H9 (cell line): ENCODE measurements around the gene MRPL48. TPM values are rescaled to one million over a fixed set of nuclear protein-coding genes. Genes with fewer than 3 reads are reported as not detected.

Experiments used
- DNase-seq: peaks from one replicate; pipeline ENCODE4 v3.0.0-alpha.2; 2017
- H2AFZ ChIP-seq: one replicate; pipeline ENCODE4 v1.6.1; 2013; ENCODE audit warnings: mild to moderate bottlenecking, low read length, control low read depth, moderate library complexity
- H2AK5ac ChIP-seq: 2 replicates; pipeline ENCODE4 v1.6.1; 2013; ENCODE audit warnings: low read length, control low read depth, mixed read lengths; ENCODE audit not compliant: insufficient read length
- H2BK120ac ChIP-seq: one replicate; pipeline ENCODE4 v1.6.1; 2013; ENCODE audit warnings: low read depth, mild to moderate bottlenecking, low read length, control low read depth, inconsistent platforms; ENCODE audit not compliant: poor library complexity, severe bottlenecking
- H2BK12ac ChIP-seq: 2 replicates; pipeline ENCODE4 v1.6.1; 2013; ENCODE audit warnings: low read length, control low read depth, mixed read lengths, low read depth; ENCODE audit not compliant: insufficient read length
- H2BK15ac ChIP-seq: 2 replicates; pipeline ENCODE4 v1.6.1; 2013; ENCODE audit warnings: low read depth, low read length, control low read depth
- H2BK20ac ChIP-seq: one replicate; pipeline ENCODE4 v1.6.1; 2013; ENCODE audit warnings: low read depth, mild to moderate bottlenecking, low read length, control low read depth, inconsistent platforms; ENCODE audit not compliant: poor library complexity, severe bottlenecking
- H2BK5ac ChIP-seq: 2 replicates; pipeline ENCODE4 v1.6.1; 2013; ENCODE audit warnings: low read length, control low read depth, mixed read lengths; ENCODE audit not compliant: insufficient read length
- H3K14ac ChIP-seq: 2 replicates; pipeline ENCODE4 v1.6.1; 2013; ENCODE audit warnings: low read length, control low read depth; ENCODE audit not compliant: insufficient read depth
- H3K18ac ChIP-seq: 2 replicates; pipeline ENCODE4 v1.6.1; 2013; ENCODE audit warnings: low read depth, mild to moderate bottlenecking, mixed read lengths, low read length, control low read depth; ENCODE audit not compliant: insufficient read length
- H3K23ac ChIP-seq: 2 replicates; pipeline ENCODE4 v1.6.1; 2013; ENCODE audit warnings: low read length, control low read depth, mixed read lengths, low read depth; ENCODE audit not compliant: insufficient read length
- H3K23me2 ChIP-seq: 2 replicates; pipeline ENCODE4 v1.6.1; 2013; ENCODE audit warnings: low read depth, mild to moderate bottlenecking, mixed read lengths, low read length, control low read depth; ENCODE audit not compliant: insufficient read length, poor library complexity, severe bottlenecking
- H3K27ac ChIP-seq: 2 replicates; pipeline ENCODE4 v1.5.1; 2013; ENCODE audit warnings: low read length, control low read depth, mixed read lengths, low read depth; ENCODE audit not compliant: insufficient read length
- H3K27me3 ChIP-seq: 2 replicates; pipeline ENCODE4 v1.6.1; 2013; ENCODE audit warnings: low read length, control low read depth, inconsistent platforms; ENCODE audit not compliant: insufficient read depth
- H3K4ac ChIP-seq: 2 replicates; pipeline ENCODE4 v1.6.1; 2013; ENCODE audit warnings: low read depth, mild to moderate bottlenecking, control low read depth, inconsistent platforms, low read length, moderate library complexity
- H3K4me1 ChIP-seq: 2 replicates; pipeline ENCODE4 v1.6.1; 2013; ENCODE audit warnings: low read length, control low read depth, inconsistent platforms; ENCODE audit not compliant: insufficient read depth
- H3K4me2 ChIP-seq: 2 replicates; pipeline ENCODE4 v1.6.1; 2013; ENCODE audit warnings: low read length, control low read depth, mixed read lengths; ENCODE audit not compliant: insufficient read length, insufficient read depth
- H3K56ac ChIP-seq: 2 replicates; pipeline ENCODE4 v1.6.1; 2013; ENCODE audit warnings: low read depth, mild to moderate bottlenecking, mixed read lengths, low read length, control low read depth; ENCODE audit not compliant: insufficient read length
- H3K79me1 ChIP-seq: 2 replicates; pipeline ENCODE4 v1.6.1; 2013; ENCODE audit warnings: low read depth, mild to moderate bottlenecking, moderate library complexity, low read length, control low read depth, inconsistent platforms; ENCODE audit not compliant: insufficient read depth, poor library complexity, severe bottlenecking
- H3K79me2 ChIP-seq: 2 replicates; pipeline ENCODE4 v1.6.1; 2013; ENCODE audit warnings: low read length, control low read depth, inconsistent platforms; ENCODE audit not compliant: insufficient read depth
- H3K9ac ChIP-seq: 2 replicates; pipeline ENCODE4 v1.6.1; 2013; ENCODE audit warnings: low read length, control low read depth, mixed read lengths; ENCODE audit not compliant: insufficient read length; ENCODE audit errors: extremely low read depth
- H3K9me3 ChIP-seq: one replicate; pipeline ENCODE4 v1.6.1; 2013; ENCODE audit warnings: low read depth, low read length, inconsistent platforms; ENCODE audit not compliant: control insufficient read depth
- H3T11ph ChIP-seq: one replicate; pipeline ENCODE4 v1.6.1; 2013; ENCODE audit warnings: mild to moderate bottlenecking, low read length, control low read depth, inconsistent platforms
- H4K20me1 ChIP-seq: one replicate; pipeline ENCODE4 v1.6.1; 2013; ENCODE audit not compliant: control insufficient read depth, insufficient read length, insufficient read depth
- H4K5ac ChIP-seq: 2 replicates; pipeline ENCODE4 v1.6.1; 2013; ENCODE audit warnings: low read depth, mild to moderate bottlenecking, mixed read lengths, low read length, control low read depth; ENCODE audit not compliant: insufficient read length
- H4K8ac ChIP-seq: replicated peaks from 2 replicates; pipeline ENCODE4 v1.6.1; 2013; ENCODE audit warnings: low read length, control low read depth, mixed read lengths, low read depth; ENCODE audit not compliant: insufficient read length
- H4K91ac ChIP-seq: 2 replicates; pipeline ENCODE4 v1.6.1; 2013; ENCODE audit warnings: low read depth, mild to moderate bottlenecking, moderate library complexity, mixed read lengths, low read length, control low read depth; ENCODE audit not compliant: insufficient read length
- H3K27ac Mint-ChIP-seq, 3 experiments: 2 replicates in 2 of 3; 3 replicates in 1 of 3; pipeline ENCODE4 v1.8.0; 2020 to 2021; ENCODE audit warnings: mixed read lengths in 3 of 3, mild to moderate bottlenecking in 1 of 3, moderate library complexity in 1 of 3
- H3K27me3 Mint-ChIP-seq: 2 replicates; pipeline ENCODE4 v1.8.0; 2021; ENCODE audit warnings: low read depth, mild to moderate bottlenecking, moderate library complexity, mixed read lengths
- H3K36me3 Mint-ChIP-seq, 3 experiments: 2 replicates in 2 of 3; 3 replicates in 1 of 3; pipeline ENCODE4 v1.8.0; 2020 to 2021; ENCODE audit warnings: low read depth in 3 of 3, mixed read lengths in 3 of 3; ENCODE audit not compliant: insufficient read depth in 1 of 3
- H3K4me1 Mint-ChIP-seq, 2 experiments: 2 replicates each; pipeline ENCODE4 v1.8.0; 2020; ENCODE audit warnings: mixed read lengths in 2 of 2
- H3K4me3 Mint-ChIP-seq, 2 experiments: 2 replicates in 1 of 2; 3 replicates in 1 of 2; pipeline ENCODE4 v1.8.0; 2020 to 2021; ENCODE audit warnings: mild to moderate bottlenecking in 2 of 2, mixed read lengths in 2 of 2, moderate library complexity in 1 of 2
- H3K9me3 Mint-ChIP-seq, 2 experiments: 2 replicates in 1 of 2; 3 replicates in 1 of 2; pipeline ENCODE4 v1.8.0; 2020; ENCODE audit warnings: mild to moderate bottlenecking in 2 of 2, mixed read lengths in 2 of 2, moderate library complexity in 1 of 2
- WGBS: extraction: QIAGEN DNeasy Blood & Tissue Kit; methylation state at CpG from one replicate; pipeline ENCODE4 v1.1.7; 2013; ENCODE audit warnings: missing lambda C conversion rate, low lambda C conversion rate, mixed read lengths; ENCODE audit not compliant: insufficient read length; ENCODE audit errors: extremely low coverage; 5-methylcytosine and 5-hydroxymethylcytosine counted together
- total RNA-seq: library from RNA; stranded (reverse); gene quantifications from 2 replicates; pipeline ENCODE4 v1.2.1, GENCODE V29; 2021
- TF ChIP-seq, protein P1 (sequence below): fragments of 200-600 bp; sonication (generic); conservative IDR thresholded peaks from 3 replicates; pipeline ENCODE4 v1.8.0; 2021; ENCODE audit warnings: antibody characterized with exemption, mild to moderate bottlenecking

The MRPL48 gene
- total RNA-seq, 1 experiment from 2014 or later = 36.4 TPM

DNA sequence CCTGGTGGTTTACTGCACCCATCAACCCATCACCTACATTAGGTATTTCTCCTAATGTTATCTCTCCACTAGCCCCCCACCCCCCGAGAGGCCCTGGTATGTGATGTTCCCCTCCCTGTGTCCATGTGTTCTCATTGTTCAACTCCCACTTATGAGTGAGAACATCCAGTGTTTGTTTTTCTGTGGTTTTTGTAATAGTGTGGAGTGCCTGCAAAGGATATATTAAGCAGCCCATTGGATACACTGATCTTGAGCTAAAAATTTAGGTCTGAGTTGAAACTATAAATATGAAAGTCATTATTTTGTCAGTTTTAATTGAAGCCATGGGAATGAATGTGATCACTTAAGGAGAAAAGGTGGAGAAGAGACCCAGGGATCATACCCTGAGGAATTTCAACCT lies 23.0 kb downstream of the MRPL48 start:
- TF ChIP-seq, protein P1, sequence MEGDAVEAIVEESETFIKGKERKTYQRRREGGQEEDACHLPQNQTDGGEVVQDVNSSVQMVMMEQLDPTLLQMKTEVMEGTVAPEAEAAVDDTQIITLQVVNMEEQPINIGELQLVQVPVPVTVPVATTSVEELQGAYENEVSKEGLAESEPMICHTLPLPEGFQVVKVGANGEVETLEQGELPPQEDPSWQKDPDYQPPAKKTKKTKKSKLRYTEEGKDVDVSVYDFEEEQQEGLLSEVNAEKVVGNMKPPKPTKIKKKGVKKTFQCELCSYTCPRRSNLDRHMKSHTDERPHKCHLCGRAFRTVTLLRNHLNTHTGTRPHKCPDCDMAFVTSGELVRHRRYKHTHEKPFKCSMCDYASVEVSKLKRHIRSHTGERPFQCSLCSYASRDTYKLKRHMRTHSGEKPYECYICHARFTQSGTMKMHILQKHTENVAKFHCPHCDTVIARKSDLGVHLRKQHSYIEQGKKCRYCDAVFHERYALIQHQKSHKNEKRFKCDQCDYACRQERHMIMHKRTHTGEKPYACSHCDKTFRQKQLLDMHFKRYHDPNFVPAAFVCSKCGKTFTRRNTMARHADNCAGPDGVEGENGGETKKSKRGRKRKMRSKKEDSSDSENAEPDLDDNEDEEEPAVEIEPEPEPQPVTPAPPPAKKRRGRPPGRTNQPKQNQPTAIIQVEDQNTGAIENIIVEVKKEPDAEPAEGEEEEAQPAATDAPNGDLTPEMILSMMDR = no peak
- no peak overlapping the region for H2AFZ ChIP-seq
- H3K9ac ChIP-seq = no peak overlapping the region
- no peak overlapping the region for H3T11ph ChIP-seq
- H3K14ac ChIP-seq = no peak overlapping the region
- no peak overlapping the region for H3K27ac ChIP-seq
- H2BK5ac ChIP-seq = no peak overlapping the region
- no peak overlapping the region for H4K5ac ChIP-seq
- no peaks in the 10 kb centered on the region for H3K9me3 Mint-ChIP-seq
- H3K79me2 ChIP-seq = no peaks in the 10 kb centered on the region
- DNase-seq = no peak
- no peaks in the 10 kb centered on the region for H3K23me2 ChIP-seq
- H3K27me3 ChIP-seq = no peaks in the 10 kb centered on the region
- no peaks in the 10 kb centered on the region for H3K9me3 ChIP-seq
- H2BK120ac ChIP-seq = no peak overlapping the region
- peaks cover 7 to 23% (median 8%) of the 10 kb centered on the region in 3 experiments; a peak in 5 of 7 replicates for H3K36me3 Mint-ChIP-seq
- no peak overlapping the region for H3K4me3 Mint-ChIP-seq
- no peaks in the 10 kb centered on the region; the same call in 1 of the 2 replicates for H3K4me1 ChIP-seq
- H3K4me2 ChIP-seq = no peak overlapping the region
- no peaks in the 10 kb centered on the region for H3K4me1 Mint-ChIP-seq
- H4K20me1 ChIP-seq = no peaks in the 10 kb centered on the region
- H2AK5ac ChIP-seq = no peak overlapping the region
- no peak overlapping the region for H4K8ac ChIP-seq
- no peaks in the 10 kb centered on the region for H3K79me1 ChIP-seq
- no peak overlapping the region for H2BK12ac ChIP-seq
- WGBS = no CpG with 5 or more reads among the region's 1 CpG
- no peak overlapping the region for H2BK20ac ChIP-seq
- H4K91ac ChIP-seq = no peak overlapping the region
- H3K56ac ChIP-seq = no peak overlapping the region
- no peaks in the 10 kb centered on the region; the same call in 1 of the 2 replicates for H3K27me3 Mint-ChIP-seq
- H3K27ac Mint-ChIP-seq = no peak overlapping the region
- no peak overlapping the region for H3K18ac ChIP-seq
- H3K4ac ChIP-seq = no peak overlapping the region
- H2BK15ac ChIP-seq = no peak overlapping the region
- no peak overlapping the region for H3K23ac ChIP-seq
